CD14-positive monocyte (primary cell): ENCODE results near the gene RACK1. TPM values are rescaled to one million over a fixed set of nuclear protein-coding genes. Genes with fewer than 3 reads are reported as not detected.
A peak's percentile ranks its signal among the peaks of the same experiment; 100 is the strongest.

Experiments used
- DNase-seq, 3 donors: peaks; one replicate each; pipeline ENCODE4 v3.0.0-alpha.2; 2011 to 2022
- H2AFZ ChIP-seq: 2 replicates; pipeline ENCODE4 v1.6.0; 2012; ENCODE audit warnings: mild to moderate bottlenecking, low read depth, low read length, inconsistent platforms; ENCODE audit not compliant: insufficient read depth, poor library complexity, severe bottlenecking
- H3K27ac ChIP-seq, 2 donors: 1 replicate in 1 of 2; 2 replicates in 1 of 2; pipeline ENCODE4 v1.5.1; 2012 to 2013; ENCODE audit warnings: low read length in 2 of 2, control low read depth in 1 of 2, inconsistent platforms in 1 of 2, low read depth in 1 of 2, mild to moderate bottlenecking in 1 of 2
- H3K27me3 ChIP-seq, 2 donors: one replicate each; pipeline versions ENCODE4 v1.6.0 to v1.6.1; 2011 to 2013; ENCODE audit warnings: low read length in 2 of 2; ENCODE audit not compliant: control insufficient read depth in 2 of 2, insufficient read depth in 2 of 2
- H3K36me3 ChIP-seq, 2 donors: replicated peaks in 1 of 2; 1 replicate in 1 of 2; 2 replicates in 1 of 2; pipeline versions ENCODE4 v1.5.1 to v1.6.1; 2012 to 2013; ENCODE audit warnings: low read length in 2 of 2, control low read depth in 1 of 2, inconsistent platforms in 1 of 2, mild to moderate bottlenecking in 1 of 2; ENCODE audit not compliant: insufficient read depth in 2 of 2, control insufficient read depth in 1 of 2
- H3K4me1 ChIP-seq, 2 donors: 1 replicate in 1 of 2; 2 replicates in 1 of 2; pipeline versions ENCODE4 v1.5.1 to v1.6.1; 2012 to 2013; ENCODE audit warnings: low read length in 2 of 2, control low read depth in 1 of 2, inconsistent platforms in 1 of 2, mild to moderate bottlenecking in 1 of 2, moderate library complexity in 1 of 2; ENCODE audit not compliant: insufficient read depth in 2 of 2, control insufficient read depth in 1 of 2
- H3K4me2 ChIP-seq: replicated peaks from 2 replicates; pipeline ENCODE3; 2012; ENCODE audit warnings: low read length, moderate library complexity, mild to moderate bottlenecking; ENCODE audit not compliant: poor library complexity, severe bottlenecking; ENCODE audit errors: extremely low read depth
- H3K4me3 ChIP-seq, 3 experiments: fragments of 200-600 bp in 1 of 3; sonication (generic) in 1 of 3; replicated peaks in 1 of 3; 1 replicate in 2 of 3; 2 replicates in 1 of 3; pipeline ENCODE4 v1.5.1; 2011 to 2013; ENCODE audit warnings: low read length in 3 of 3, mild to moderate bottlenecking in 3 of 3, control low read depth in 2 of 3, low read depth in 2 of 3, inconsistent platforms in 1 of 3, moderate library complexity in 1 of 3
- H3K79me2 ChIP-seq: 2 replicates; pipeline ENCODE4 v1.6.0; 2012; ENCODE audit warnings: mild to moderate bottlenecking, control low read depth, inconsistent platforms, low read length, moderate library complexity; ENCODE audit not compliant: insufficient read depth
- H3K9ac ChIP-seq: 2 replicates; pipeline ENCODE4 v1.6.0; 2017; ENCODE audit warnings: low read length, mild to moderate bottlenecking; ENCODE audit not compliant: insufficient read depth, poor library complexity, severe bottlenecking
- H3K9me3 ChIP-seq, 2 donors: replicated peaks in 1 of 2; 1 replicate in 1 of 2; 2 replicates in 1 of 2; pipeline versions ENCODE4 v1.5.1 to v1.6.1; 2012 to 2013; ENCODE audit warnings: low read length in 2 of 2, control low read depth in 1 of 2; ENCODE audit not compliant: control insufficient read depth in 1 of 2, insufficient read depth in 1 of 2
- H4K20me1 ChIP-seq: 2 replicates; pipeline ENCODE4 v1.6.0; 2012; ENCODE audit warnings: mild to moderate bottlenecking, low read length, control low read depth, moderate library complexity; ENCODE audit not compliant: insufficient read depth
- H3K27ac Mint-ChIP-seq, 7 donors: one replicate each; pipeline ENCODE4 v1.8.0; 2020; ENCODE audit warnings: mild to moderate bottlenecking in 7 of 7, mixed read lengths in 7 of 7, moderate library complexity in 6 of 7, inconsistent platforms in 2 of 7
- H3K27me3 Mint-ChIP-seq, 3 donors: one replicate each; pipeline ENCODE4 v1.8.0; 2021 to 2022; ENCODE audit warnings: low read depth in 3 of 3, mild to moderate bottlenecking in 3 of 3, mixed read lengths in 3 of 3, moderate library complexity in 3 of 3, inconsistent platforms in 1 of 3
- H3K36me3 Mint-ChIP-seq, 2 donors: one replicate each; pipeline ENCODE4 v1.8.0; 2020; ENCODE audit warnings: mixed read lengths in 2 of 2, inconsistent platforms in 1 of 2, mild to moderate bottlenecking in 1 of 2
- H3K4me1 Mint-ChIP-seq: one replicate; pipeline ENCODE4 v1.8.0; 2020; ENCODE audit warnings: mild to moderate bottlenecking, mixed read lengths
- H3K4me3 Mint-ChIP-seq, 2 donors: one replicate each; pipeline ENCODE4 v1.8.0; 2020; ENCODE audit warnings: mild to moderate bottlenecking in 2 of 2, mixed read lengths in 2 of 2, moderate library complexity in 1 of 2
- H3K9me3 Mint-ChIP-seq, 7 donors: one replicate each; pipeline ENCODE4 v1.8.0; 2020 to 2022; ENCODE audit warnings: mixed read lengths in 7 of 7, mild to moderate bottlenecking in 6 of 7, moderate library complexity in 6 of 7, inconsistent platforms in 2 of 7
- WGBS: methylation state at CpG from one replicate; pipeline ENCODE4 v1.1.5; 2013; ENCODE audit warnings: missing lambda C conversion rate; ENCODE audit not compliant: insufficient coverage; 5-methylcytosine and 5-hydroxymethylcytosine counted together
- intact Hi-C, 2 donors: fragments of 100-400 bp; cut with micrococcal nuclease; formaldehyde crosslinking; loops; one replicate each; pipeline versions ENCODE4 v1.15.0 to v1.15.1; 2023
- polyA plus RNA-seq, 3 donors: library from polyadenylated mRNA; depleted of rRNA in 1 of 3; unstranded in 2 of 3; stranded (reverse) in 1 of 3; fragments of 300-500 nt in 2 of 3; fragments of >200 nt in 1 of 3; fragmentation: Illumina TruSeq in 2 of 3; gene quantifications; 1 replicate in 2 of 3; 2 replicates in 1 of 3; pipeline ENCODE4 v1.2.3, GENCODE V29; 2012 to 2021
- TF ChIP-seq, protein P1 (sequence below): fragments of 200-600 bp; IDR thresholded peaks from one replicate; pipeline ENCODE4 v1.8.0; 2022; ENCODE audit warnings: antibody characterized with exemption, mild to moderate bottlenecking

RACK1 gene
- polyA plus RNA-seq, 3 donors: 1,150 to 2,356 (median 1,195) TPM

- no peak overlapping the region for H2AFZ ChIP-seq
- H3K79me2 ChIP-seq: peaks cover 27% of the 10 kb centered on the region
- no peaks in the 10 kb centered on the region for H3K36me3 ChIP-seq
- peaks cover 10 to 30% of the 10 kb centered on the region in 2 donors for H3K27me3 ChIP-seq
- H3K4me3 ChIP-seq: peak overlapping the region in 1 of 3 experiments; percentile 92
- peak overlapping the region; percentile 97 for H3K4me2 ChIP-seq
- 72% methylated on average over 12 of the region's 27 CpGs for WGBS
- no peaks in the 10 kb centered on the region for H4K20me1 ChIP-seq
- Mint-ChIP-seq H3K36me3 (peaks cover 0 to 2% of the 10 kb centered on the region in 2 donors), H3K27me3 (peaks cover 25 to 30% (median 25%) of the 10 kb centered on the region in 3 donors), H3K27ac (peak overlapping the region in 1 of 7 donors; percentile 10), H3K9me3 (peaks cover 0 to 18% (median 1%) of the 10 kb centered on the region in 7 donors), H3K4me3 (no peak overlapping the region), H3K4me1 (peaks cover 59% of the 10 kb centered on the region)
- peaks cover 53 to 63% of the 10 kb centered on the region in 2 donors for H3K4me1 ChIP-seq
- intact Hi-C loops: loop anchor here (5.0 to 10.0 kb wide), 2 partner anchors 41 to 416 kb away; partner anchors contain the start of genes MGAT1 (in 2 of the 2) and TRIM52 (in 1 of the 2)
- H3K9me3 ChIP-seq: no peaks in the 10 kb centered on the region
- H3K27ac ChIP-seq: no peak overlapping the region
- TF ChIP-seq, protein P1, sequence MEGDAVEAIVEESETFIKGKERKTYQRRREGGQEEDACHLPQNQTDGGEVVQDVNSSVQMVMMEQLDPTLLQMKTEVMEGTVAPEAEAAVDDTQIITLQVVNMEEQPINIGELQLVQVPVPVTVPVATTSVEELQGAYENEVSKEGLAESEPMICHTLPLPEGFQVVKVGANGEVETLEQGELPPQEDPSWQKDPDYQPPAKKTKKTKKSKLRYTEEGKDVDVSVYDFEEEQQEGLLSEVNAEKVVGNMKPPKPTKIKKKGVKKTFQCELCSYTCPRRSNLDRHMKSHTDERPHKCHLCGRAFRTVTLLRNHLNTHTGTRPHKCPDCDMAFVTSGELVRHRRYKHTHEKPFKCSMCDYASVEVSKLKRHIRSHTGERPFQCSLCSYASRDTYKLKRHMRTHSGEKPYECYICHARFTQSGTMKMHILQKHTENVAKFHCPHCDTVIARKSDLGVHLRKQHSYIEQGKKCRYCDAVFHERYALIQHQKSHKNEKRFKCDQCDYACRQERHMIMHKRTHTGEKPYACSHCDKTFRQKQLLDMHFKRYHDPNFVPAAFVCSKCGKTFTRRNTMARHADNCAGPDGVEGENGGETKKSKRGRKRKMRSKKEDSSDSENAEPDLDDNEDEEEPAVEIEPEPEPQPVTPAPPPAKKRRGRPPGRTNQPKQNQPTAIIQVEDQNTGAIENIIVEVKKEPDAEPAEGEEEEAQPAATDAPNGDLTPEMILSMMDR: no peak
- peak overlapping the region; percentile 92 for H3K9ac ChIP-seq
- DNase-seq: no peak
These were observed 22.5 kb downstream of the RACK1 start for GRCh38 chr5:181221105-181221791.

DNA sequence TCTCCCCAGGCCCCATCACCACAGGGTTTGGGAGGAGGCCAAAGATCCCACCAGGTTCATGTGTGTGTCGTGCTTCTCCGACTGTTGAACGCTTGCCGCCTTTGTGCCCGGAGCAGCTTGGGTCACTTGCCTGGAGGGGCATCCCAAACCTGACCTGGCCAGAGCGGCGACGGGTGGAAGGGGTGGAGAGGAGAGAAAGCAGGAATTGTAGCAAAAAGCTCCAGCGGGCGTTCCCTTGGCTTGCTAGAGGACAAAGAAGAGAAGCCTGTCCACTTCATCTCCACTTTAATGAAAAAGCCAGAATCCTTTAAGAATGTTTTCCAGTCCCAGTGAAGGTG lies 23.6 kb downstream of the RACK1 start:
- TF ChIP-seq, protein P1: no peak
- peaks cover 28 to 35% (median 29%) of the 10 kb centered on the region in 3 donors for H3K27me3 Mint-ChIP-seq
- peak overlapping the region in 1 of 2 donors; percentile 64 for H3K4me3 Mint-ChIP-seq
- no peaks in the 10 kb centered on the region for H3K9me3 ChIP-seq
- 100% methylated on average over 3 of the region's 10 CpGs for WGBS
- H3K4me3 ChIP-seq: no peak overlapping the region
- no peak overlapping the region for H3K27ac Mint-ChIP-seq
- DNase-seq: no peak
- intact Hi-C loops: loop anchor here (5.0 to 10.0 kb wide), 2 partner anchors 42 to 415 kb away; partner anchors contain the start of genes MGAT1 (in 2 of the 2) and TRIM52 (in 1 of the 2)
- H3K4me1 ChIP-seq: peaks cover 56 to 61% of the 10 kb centered on the region in 2 donors
- H3K36me3 Mint-ChIP-seq: peaks cover 0 to 2% of the 10 kb centered on the region in 2 donors
- H2AFZ ChIP-seq: no peak overlapping the region
- H3K4me1 Mint-ChIP-seq: peaks cover 57% of the 10 kb centered on the region
- peaks cover 16% of the 10 kb centered on the region for H3K79me2 ChIP-seq
- no peak overlapping the region for H3K4me2 ChIP-seq
- H3K9ac ChIP-seq: no peak overlapping the region
- H3K9me3 Mint-ChIP-seq: peaks cover 0 to 20% (median 1%) of the 10 kb centered on the region in 7 donors
- H3K27me3 ChIP-seq: peaks cover 13 to 36% of the 10 kb centered on the region in 2 donors
- no peaks in the 10 kb centered on the region for H4K20me1 ChIP-seq
- no peak overlapping the region for H3K27ac ChIP-seq
- H3K36me3 ChIP-seq: no peaks in the 10 kb centered on the region
